ENCODE measurements around the gene CCND1.

Gene CCND1

DNA sequence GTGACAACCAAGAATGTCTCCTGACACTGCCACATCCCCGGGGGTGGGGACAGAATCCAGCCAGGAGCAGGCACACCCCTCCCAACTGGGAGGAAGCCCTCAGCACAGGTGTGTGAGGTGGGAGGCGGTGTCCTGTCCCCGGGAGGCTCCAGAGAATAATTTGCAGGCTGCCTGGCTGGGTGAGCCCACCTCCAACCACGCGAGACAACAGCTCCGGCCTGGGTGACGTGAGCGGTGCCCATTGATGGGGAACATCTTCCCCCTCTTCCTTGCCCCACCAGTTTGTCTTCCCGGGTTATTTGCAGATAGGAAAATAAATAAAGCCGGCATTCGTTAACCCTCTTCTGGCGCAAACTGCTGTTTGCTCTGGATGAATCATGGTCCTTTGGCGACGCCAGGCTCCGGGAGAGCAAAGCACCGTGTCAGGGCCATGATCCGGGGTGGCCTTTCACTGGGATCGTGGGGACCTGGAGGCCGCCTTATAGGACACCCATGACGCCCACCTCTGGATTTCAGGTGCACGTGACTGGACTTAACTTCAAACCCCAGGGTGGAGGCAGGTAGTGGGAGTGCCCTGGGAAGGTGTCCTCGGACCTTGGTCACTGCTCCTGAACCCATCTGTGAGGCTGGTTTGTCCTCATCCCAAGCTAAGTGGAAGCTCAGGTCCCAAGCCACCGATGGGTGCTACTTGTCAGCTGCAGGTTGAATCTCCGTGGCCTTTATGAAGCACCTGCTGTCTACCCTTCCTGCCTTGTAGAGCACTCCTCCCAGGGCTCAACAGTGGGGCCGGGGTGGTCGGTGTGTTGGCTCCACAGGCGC, 13.9 kb downstream of the CCND1 start:
- no peak for DNase-seq

DNA sequence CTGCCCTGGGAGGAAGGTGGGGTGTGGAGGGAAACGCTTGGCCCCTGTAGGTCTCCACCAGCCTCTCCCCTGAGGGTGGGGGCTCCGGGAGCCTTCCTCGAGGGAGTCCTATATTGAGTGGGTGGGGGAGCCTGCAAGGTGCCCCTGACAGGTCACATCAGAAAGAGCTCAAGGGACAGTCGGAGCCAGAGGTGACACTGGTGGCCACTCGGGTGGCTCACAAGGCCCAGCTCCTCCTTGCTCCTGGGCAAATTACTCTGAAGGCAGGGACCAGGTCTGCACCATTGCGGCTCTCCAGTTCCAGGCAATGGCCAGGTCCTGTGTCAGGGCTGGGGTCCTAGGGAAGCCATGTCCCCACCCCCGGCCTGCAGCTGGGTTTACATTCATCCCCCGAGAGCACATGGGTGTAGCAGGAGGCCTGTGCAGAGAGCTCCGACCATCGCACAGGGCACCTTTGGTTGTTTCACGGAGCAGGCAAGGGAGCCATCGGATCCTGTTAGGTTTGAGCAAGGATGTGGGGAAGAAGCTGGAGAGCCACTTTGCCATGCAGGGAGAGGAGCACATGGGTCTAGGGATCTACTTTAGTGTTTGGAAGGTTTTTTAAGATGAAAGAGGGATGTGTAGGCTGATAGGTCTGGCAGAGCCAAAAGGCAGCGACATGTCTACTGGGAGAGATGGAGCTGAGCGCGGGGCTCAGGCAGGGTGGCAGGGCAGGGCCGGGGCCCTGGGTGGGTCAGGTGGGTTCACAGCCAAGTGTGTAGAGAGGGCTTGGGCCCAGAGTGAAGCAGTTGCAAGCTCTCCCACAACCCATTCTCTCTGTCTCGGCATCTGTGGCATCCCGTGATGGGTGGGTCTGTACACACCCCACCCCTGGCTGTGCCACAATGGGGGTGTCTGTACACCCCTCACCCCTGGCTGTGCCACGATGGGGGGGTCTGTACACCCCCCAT, 14.8 kb downstream of the CCND1 start:
- DNase-seq, result no peak

DNA sequence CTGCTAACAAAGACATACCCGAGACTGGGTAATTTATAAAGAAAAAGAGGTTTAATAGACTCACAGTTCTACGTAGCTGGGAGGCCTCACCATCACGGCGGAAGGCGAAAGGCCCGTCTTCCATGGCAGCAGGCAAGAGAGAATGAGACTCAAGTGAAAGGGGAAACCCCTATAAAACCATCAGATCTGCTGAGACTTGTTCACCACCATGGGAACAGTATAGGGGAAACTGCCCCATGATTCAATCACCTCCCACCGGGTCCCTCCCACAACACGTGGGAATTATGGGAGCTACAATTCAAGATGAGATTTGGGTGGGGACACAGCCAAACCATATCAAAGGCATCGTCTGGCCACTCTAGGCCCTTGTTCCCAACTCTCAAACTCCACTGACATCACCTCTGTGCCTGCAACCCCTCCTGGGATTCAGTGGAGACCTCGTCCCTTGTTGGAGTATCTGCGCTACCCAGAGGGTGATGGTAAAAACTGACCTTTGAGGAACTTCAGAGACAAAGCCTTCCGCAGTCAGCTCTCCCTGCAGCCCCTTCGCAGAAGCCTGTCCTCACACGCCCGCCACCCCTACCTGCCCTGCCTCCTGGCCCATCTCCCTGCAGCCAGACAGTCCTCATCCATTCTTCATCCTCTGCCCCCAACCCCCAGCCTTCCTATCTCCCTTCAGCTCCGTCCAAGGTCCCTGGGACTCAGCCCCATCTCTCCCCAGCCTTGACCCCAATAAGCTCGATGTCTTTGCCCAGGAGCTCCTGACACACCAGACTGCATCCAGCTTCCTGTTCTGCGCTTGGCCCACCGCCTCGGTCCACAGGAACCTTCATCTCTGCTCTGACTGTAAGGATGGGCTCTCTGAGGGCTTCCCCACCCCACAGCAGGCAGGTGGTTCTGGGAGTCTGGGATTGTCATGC, 15.8 kb downstream of the CCND1 start:
- DNase-seq, result no peak

DNA sequence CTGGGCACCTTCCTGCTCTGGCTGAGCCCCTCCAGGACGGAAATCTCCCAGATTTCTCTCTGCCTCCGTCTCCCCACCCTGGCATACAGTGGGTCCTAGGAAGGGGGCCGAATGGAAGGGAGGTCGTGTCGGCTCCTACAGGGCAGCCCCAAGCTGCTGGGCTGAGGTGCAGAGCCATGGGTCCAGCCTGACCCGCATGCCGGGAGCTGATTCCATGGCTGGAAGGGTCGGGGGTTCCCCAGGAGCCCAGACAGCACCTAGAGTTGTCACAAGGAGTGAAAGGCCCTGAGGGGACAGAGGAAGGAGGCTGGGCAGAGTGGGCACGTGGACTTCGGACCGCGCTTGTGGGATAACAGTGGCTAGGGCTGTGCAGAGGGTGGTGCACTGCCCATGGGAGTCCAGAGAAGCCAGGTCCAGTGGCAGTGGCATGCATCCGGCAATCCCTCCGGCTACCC, 16.5 kb downstream of the CCND1 start:
- no peak for DNase-seq

DNA sequence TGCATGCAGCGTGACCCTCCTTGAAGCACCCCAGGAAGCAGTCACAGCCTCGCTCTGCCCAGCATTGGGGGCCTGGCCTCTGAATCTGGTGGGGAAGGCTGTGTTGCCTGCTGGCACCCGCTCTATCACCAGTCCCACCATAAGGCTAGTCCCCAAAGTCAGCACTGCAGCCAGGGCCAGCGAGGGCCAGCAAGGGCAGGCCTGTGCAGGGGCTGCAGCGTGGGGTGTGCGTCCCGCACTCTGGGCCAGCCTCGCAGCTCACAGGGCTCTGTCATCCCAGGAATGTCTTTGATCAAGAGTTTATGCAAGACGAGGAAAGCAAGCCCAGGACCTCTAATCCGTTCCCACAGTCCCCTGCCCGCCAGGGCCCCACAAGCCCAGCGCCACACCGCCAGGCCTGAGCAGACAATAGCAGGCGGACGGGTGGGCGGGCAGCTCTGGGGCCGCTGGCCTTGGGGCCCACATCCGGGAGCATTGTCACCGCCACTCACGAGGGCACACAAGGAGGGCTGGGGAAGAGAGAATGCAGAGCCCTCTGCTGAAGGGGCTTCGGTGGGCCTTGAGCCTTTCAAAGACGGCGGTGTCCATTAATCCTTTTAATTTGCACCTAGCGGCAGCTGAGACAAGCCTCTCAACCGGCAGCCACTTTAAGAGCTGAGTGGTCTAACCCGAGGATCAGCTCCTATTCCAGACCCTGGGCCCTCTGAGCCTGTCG, 17.1 kb downstream of the CCND1 start:
- DNase-seq, result no peak

DNA sequence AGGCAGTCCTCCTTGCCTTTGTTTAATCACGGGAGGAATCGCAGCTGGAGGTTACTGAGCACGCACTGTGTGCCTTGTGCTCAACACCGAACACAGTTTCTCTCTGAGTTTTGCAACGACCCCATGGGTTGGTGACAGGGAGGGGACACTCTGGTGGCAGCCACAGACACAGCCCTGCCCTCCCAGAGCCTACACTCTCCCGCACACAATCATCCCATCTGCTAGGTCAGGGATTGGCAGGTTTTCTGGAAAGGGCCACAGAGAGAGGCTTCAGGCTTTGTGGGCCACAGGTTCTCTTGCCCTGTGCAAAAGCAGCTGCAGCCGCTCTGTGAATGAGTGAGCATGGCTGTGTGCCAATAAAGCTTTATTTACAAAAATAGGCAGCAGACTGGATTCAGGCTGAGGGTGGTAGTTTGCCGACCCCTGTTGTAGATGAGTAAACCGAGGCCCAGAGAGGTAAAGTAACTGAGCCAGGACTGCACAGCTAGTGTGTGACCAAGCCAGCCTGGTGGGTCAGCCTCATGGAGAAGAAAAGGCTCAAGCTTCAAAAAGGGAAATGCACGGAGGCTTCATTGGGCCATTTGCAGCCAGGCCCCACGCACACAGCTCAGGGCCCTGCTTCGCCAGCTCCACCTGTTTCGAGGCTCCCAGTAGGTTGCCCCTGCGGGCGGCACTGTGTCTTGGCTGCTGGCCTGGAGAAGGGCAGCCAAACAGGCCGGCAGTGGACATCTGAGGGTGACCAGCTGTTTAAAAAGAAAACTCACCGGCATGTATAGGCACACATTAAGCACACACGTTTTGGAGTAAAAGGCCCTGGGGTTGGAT, 17.9 kb downstream of the CCND1 start:
- no peak for DNase-seq

DNA sequence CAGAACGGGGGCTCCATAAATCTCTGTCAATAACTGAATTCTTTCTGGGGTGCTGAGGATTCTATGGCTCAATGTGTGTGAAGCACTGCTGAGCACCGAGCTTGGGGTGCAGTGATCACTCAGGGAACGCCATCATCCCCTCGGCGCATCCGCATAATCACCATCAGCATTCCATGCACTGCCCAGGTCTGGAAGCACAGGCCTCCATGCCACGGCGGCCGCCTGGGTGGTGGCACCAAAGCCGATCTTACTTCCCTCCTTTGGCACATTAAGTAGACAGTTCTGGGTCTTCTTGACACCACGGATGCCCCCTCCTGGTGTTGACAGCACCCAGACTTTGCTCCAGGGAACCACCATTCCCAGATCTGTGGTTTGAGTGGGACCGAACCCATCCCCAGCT, 18.6 kb downstream of the CCND1 start:
- DNase-seq, result no peak

DNA sequence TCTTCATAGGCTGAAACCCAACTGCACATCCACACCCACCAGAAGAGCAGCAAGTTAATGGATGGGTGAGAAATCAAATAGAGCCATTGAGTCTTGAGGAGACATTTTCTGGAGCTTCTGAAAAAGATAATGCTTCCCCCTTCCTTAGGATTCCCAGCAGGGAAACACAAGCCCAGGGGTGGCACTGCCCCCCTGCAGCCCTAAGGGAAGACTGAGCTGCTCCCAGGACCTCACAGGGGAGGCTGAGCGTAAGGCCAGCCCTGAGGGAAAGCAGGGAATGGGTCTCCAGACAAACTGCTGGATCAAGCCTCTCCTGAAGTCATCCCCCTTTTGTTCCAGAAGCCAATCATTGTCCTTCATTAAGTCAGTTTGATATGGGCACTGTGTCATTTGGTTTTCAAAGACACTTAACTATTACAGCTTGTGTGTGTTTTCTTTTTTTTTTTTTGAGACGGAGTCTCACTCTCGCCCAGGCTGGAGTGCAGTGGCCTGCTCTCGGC, 19.1 kb downstream of the CCND1 start:
- no peak for DNase-seq

DNA sequence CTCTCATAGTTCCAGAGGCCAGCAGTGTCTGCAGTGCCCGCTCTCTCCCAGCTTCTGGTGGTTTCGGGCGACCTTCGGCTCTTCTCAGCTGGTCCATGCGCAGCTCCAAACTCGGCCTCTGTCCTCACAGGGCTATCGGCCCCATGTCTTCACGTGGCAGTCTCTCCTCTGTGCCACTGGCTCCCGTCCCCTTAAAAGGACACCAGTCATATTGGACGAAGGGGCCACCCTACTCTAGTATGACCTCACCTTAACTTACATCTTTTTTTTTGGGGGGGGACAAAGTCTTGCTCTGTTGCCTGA, 20.4 kb downstream of the CCND1 start:
- DNase-seq, result no peak

DNA sequence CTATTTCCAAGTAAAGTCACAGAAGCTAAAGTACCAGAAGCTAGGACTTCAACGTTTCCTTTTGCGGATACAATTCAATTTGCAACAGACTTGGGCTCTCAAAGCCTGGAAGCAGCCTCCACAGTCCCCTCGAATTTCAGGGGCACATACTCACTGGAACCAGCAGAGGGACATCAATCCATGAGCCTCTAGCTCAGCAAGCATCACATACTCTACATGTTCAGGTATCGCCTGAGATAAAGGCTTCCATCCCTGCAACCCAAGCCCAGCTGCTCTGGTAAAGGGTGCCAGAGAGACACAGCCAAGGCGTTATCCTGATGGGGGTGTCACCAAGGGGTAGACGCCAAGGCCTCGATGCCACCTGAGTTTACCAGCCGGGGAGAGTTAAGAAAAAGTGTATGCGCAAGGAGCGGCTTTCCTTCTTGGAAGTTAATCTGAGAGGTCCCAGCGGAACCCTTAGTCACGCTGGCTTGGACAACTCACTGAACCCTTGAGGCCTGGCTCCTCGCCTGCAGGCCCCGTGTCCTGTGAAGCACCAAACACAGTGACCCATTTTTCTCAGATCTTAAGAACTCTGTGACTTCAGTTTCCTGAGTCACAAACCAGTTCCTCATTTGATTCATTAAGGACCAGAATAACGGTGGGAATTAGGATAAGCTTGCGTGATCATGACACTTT, 21.2 kb downstream of the CCND1 start:
- no peak for DNase-seq

DNA sequence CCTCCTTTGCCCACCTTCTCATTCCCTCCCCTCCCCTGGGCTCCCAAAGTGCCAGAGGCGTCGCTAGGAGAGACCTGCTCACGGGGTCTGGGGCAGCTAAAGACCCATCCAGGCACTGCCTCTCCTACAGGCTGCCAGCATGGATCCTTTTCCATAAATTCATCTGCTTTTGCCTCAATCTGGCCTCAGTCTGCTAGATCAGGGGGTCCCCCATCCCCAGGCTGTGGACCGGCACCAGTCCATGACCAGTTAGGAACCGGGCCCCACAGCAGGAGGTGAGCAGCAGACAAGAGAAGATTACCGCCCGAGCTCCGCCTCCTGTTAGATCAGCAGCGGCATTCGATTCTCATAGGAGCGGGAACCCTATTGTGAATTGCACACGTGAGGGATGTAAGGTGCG, 21.9 kb downstream of the CCND1 start:
- DNase-seq, result no peak

DNA sequence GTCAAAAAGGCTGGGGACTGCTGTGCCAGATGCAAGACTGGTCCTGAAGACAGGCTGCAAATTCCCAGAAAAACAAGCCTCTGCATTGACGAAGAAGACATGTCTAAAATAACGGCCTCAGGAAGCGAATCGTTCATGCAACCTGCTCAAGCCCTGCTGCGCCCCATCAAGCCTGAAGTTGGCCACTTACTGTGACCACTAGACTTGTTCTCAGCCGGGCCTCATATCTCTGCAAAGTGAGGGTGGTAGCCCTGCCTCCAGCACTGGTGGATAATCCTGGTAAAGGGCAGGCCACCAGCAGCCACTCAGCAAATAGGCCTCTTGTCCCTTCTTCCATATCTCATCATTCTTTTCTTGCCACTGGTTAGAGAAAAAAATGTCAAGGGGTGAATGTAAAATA, 22.4 kb downstream of the CCND1 start:
- DNase-seq, result no peak

DNA sequence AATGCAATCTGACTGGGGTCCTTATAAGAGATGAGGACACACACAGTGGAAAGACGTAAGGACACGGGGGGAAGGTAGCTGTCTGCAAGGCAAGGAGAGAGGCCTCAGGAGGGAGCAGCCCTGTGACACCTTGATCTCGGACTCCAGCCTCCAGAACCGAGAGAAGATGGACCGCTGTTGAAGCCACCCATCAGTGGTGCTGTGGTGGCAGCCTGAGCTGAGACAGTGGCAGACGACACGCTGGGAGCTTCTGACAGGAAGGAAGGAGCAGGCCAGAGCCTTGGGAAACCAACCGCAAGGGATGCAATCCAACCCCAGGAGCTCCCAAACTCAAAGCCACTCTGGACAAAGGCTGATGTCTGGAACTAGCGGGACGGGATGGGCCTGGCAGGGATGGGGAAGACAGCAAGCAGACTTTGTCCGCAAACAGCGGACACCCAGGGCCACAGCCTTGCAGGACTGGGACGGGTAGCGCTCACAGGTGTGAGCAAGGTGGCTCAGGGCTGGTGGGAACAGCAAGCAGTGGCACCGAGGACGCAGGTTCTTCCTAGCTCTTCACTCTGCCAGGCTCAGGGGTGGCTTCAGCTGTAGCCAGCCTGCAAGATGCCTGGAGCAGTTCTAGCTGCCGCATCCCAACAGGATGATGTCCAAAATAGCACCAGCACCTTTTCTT, 23.3 kb downstream of the CCND1 start:
- DNase-seq, result no peak

DNA sequence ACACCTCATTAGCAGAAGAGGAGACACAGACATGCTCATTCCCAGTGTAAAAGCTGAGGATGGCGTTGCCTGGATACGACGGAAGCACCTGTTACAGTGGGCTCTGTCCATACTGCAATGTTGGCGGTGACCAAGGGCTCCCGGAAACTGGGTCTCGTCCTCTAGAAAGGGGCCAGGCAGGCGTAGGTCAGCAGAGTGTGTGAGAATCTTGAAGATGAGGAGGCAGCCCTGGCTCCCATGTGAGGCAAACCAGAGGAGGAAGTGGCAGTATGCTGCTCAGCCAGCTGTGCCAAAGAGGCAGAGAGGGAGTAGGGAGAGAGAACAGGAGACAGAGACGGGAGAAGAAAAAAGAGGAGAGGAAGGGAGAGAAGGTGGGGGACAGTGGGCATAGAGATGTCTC, 23.9 kb downstream of the CCND1 start:
- no peak for DNase-seq

DNA sequence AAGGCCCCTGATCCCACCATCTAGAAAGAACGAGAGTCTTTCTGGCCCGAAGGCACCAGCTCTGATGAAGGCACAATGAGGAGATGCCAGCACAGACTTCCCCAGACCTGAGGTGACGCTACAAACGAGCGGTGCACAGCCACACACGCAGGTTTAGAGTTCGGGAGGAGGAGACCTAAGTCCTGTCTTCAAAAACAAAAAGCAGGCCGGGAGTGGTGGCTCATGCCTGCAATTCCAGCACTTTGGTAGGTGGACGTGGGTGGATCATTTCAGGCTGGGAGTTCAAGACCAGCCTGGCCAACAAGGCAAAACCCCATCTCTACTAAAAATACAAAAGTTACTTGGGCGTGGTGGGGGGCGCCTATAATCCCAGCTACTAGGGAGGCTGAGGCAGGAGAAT, 24.7 kb downstream of the CCND1 start:
- no peak for DNase-seq

DNA sequence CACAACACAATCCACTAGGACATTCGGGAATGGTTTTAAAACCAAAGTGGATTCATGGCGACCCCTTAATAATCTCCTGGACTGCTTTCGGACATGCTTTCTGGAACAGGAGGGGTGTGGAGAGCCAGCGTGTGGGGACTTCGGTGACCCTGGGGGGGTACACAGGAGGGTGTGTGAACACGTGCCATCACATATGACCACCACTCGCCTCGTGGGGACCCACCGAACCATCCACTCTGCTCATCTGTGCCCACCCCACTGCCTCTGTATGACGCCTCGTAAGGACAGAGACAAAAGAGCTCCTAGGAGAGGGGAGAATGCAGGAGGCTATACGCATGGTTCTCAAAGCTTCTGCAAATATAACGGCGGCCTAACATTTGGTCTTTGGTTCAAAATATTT, 25.3 kb downstream of the CCND1 start:
- DNase-seq, result no peak

DNA sequence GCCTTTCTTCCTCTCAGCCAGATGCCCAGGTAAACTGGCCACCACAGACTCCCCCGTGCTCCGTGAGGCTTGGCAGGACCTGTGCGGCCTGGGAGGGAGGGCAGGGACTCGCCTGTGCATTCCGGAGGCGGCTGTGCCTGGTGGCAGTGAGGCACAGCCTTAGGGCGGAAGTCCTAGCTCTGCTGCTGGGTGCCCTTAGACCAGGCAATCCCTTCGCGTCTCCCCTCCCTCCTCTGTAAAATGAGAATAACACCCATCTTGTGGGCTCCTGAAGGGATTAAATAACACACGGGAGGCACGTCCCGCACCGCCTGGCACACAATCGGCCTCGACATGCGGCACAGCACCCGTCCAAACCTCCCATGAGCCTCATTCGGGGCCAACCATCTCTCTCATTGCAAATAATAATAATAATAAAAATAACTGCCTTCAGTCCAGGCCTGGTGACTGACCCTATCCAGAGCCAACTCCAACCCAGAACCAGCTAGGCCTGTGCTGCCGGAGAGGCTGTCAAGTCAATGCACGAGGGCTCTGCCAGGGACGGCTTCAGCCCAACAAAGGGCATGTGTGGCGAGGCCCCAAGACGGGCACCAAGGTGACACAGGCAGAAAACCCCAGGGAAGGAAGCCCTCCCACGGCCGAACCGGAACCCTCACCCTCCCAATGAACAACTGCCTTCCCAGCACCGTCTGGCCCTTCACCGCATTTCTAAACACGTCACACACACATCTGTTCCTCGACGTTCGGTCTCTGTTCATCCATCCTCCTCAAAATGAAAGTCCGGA, 26.0 kb downstream of the CCND1 start:
- DNase-seq, result no peak

DNA sequence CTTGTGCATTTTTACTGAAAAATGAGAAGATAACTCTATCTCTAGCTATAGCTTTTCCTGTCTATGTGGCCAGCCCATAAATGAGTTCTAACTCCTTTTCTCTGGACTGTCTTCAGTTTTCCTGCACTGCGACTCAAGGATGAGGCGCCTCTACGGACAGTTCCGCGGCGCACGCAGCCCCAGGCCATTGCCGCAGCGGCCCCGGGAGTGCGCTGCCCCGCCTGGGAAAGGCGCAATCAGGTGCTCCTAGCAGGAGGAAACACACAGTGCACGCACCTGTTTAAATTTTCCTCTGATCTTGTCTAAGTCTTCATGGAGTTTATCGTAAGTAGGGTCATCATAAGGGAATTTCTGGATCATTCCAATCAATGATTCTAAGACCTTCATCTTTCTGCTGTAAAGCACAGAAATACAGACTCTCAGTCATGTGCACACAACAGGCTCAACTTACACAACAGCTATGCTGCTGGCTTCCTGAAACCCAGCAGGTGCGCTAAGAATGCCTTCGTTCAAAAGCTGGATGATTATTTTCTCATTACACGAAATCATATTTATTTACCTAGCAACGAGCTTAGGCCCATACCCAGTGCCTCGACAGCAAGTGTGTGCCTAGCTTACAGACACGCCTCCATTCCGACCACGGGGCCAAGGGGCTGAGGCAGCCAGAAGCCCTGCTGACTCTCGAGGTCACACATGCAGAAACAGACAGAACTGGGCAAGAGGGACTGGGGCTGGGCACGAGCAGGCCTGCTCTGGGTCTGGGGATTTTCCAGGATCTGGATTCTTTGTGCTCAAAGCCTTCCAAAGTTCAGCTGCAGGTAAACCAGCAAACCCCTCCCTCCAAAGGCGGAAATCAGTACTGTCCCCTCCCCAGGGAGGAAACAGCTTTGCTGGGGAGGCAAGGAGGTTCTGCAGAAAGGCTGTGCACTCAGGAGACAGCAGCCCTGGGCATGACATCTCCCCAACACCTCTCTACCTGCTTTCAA, 27.0 kb downstream of the CCND1 start:
- DNase-seq, result no peak

Measured in NCI-H1092 (cell line).